B cell (primary cell): Measurements from ENCODE around the gene TBX10. TPM values are rescaled to one million over a fixed set of nuclear protein-coding genes. Genes with fewer than 3 reads are reported as not detected.

Experiments
- ATAC-seq: fragments of 200-7000 bp; cut with Tn5 transposase; one replicate; pipeline ENCODE4 v1.10.0; 2021; ENCODE audit warnings: low read depth, mild to moderate bottlenecking, moderate number of reproducible peaks, moderate library complexity
- CTCF ChIA-PET: fragments of 350-600 bp; sonication (Branson Sonifier 250); formaldehyde crosslinking; loops from one replicate; lab custom pipeline; 2021; ENCODE audit warnings: antibody characterized with exemption, inconsistent platforms; lab: Charles Lee
- POLR2A ChIA-PET: fragments of 350-600 bp; sonication (Branson Sonifier 250); formaldehyde crosslinking; loops from one replicate; lab custom pipeline; 2021; ENCODE audit warnings: antibody characterized with exemption; lab: Charles Lee
- DNase-seq: peaks from one replicate; pipeline ENCODE4 v3.0.0; 2013
- H2AFZ ChIP-seq: 2 replicates; pipeline ENCODE4 v1.6.1; 2012; ENCODE audit warnings: mild to moderate bottlenecking, low read depth, low read length; ENCODE audit not compliant: insufficient read depth, poor library complexity, severe bottlenecking
- H3K27ac ChIP-seq, 2 donors: 1 replicate in 1 of 2; 2 replicates in 1 of 2; pipeline ENCODE4 v1.5.1; 2012 to 2013; ENCODE audit warnings: low read length in 2 of 2, mild to moderate bottlenecking in 2 of 2, moderate library complexity in 1 of 2
- H3K27me3 ChIP-seq, 4 experiments: fragments of 200-600 bp in 1 of 4; sonication (generic) in 1 of 4; replicated peaks in 1 of 4; 1 replicate in 2 of 4; 2 replicates in 2 of 4; pipeline versions ENCODE4 v1.6.1 to v1.7.0; 2013 to 2016; ENCODE audit warnings: low read length in 3 of 4, mild to moderate bottlenecking in 2 of 4, mixed read lengths in 1 of 4, moderate library complexity in 1 of 4; ENCODE audit not compliant: insufficient read depth in 4 of 4, control insufficient read depth in 3 of 4; ENCODE audit errors: control extremely low read depth in 1 of 4
- H3K36me3 ChIP-seq, 2 experiments: replicated peaks in 1 of 2; 1 replicate in 1 of 2; 2 replicates in 1 of 2; pipeline versions ENCODE4 v1.6.1 to v1.7.1; 2013; ENCODE audit warnings: low read length in 1 of 2; ENCODE audit not compliant: insufficient read depth in 2 of 2, control insufficient read depth in 1 of 2; ENCODE audit errors: control extremely low read depth in 1 of 2, extremely low read depth in 1 of 2
- H3K4me1 ChIP-seq, 2 donors: fragments of 200-600 bp in 1 of 2; sonication (generic) in 1 of 2; 1 replicate in 1 of 2; 2 replicates in 1 of 2; pipeline versions ENCODE4 v1.5.1 to v1.6.1; 2013 to 2017; ENCODE audit warnings: low read length in 2 of 2; ENCODE audit not compliant: control insufficient read depth in 2 of 2, insufficient read depth in 2 of 2
- H3K4me2 ChIP-seq: replicated peaks from 2 replicates; pipeline ENCODE3; 2012; ENCODE audit warnings: mild to moderate bottlenecking, low read depth, low read length; ENCODE audit not compliant: poor library complexity, severe bottlenecking
- H3K4me3 ChIP-seq, 5 experiments: fragments of 200-600 bp in 1 of 5; sonication (generic) in 1 of 5; 1 replicate in 3 of 5; 2 replicates in 2 of 5; pipeline versions ENCODE4 v1.5.1 to v1.7.0; 2011 to 2016; ENCODE audit warnings: low read length in 4 of 5, mild to moderate bottlenecking in 4 of 5, low read depth in 2 of 5, control low read depth in 1 of 5, moderate library complexity in 1 of 5; ENCODE audit not compliant: insufficient read depth in 1 of 5; ENCODE audit errors: control extremely low read depth in 1 of 5, extremely low read depth in 1 of 5
- H3K79me2 ChIP-seq: fragments of 200-600 bp; sonication (generic); one replicate; pipeline ENCODE4 v1.6.0; 2016; ENCODE audit warnings: low read length; ENCODE audit not compliant: control insufficient read depth, insufficient read depth
- H3K9ac ChIP-seq: fragments of 200-600 bp; sonication (generic); 2 replicates; pipeline ENCODE4 v1.6.1; 2017; ENCODE audit warnings: mild to moderate bottlenecking, low read length, moderate library complexity
- H3K9me3 ChIP-seq, 3 donors: one replicate each; pipeline versions ENCODE4 v1.6.1 to v1.7.1; 2013; ENCODE audit warnings: low read length in 2 of 3; ENCODE audit not compliant: control insufficient read depth in 2 of 3, insufficient read depth in 1 of 3; ENCODE audit errors: control extremely low read depth in 1 of 3
- H4K20me1 ChIP-seq: 2 replicates; pipeline ENCODE4 v1.6.0; 2012; ENCODE audit warnings: mild to moderate bottlenecking, low read length; ENCODE audit not compliant: insufficient read depth, control insufficient read depth, poor library complexity, severe bottlenecking
- H3K27ac Mint-ChIP-seq: one replicate; pipeline ENCODE4 v1.8.0; 2021; ENCODE audit warnings: mixed read lengths
- H3K27me3 Mint-ChIP-seq: one replicate; pipeline ENCODE4 v1.8.0; 2021; ENCODE audit warnings: mixed read lengths
- H3K4me1 Mint-ChIP-seq: one replicate; pipeline ENCODE4 v1.8.0; 2021; ENCODE audit warnings: mixed read lengths
- H3K4me3 Mint-ChIP-seq: one replicate; pipeline ENCODE4 v1.8.0; 2021; ENCODE audit warnings: mixed read lengths
- H3K9me3 Mint-ChIP-seq: one replicate; pipeline ENCODE4 v1.8.0; 2022; ENCODE audit warnings: mixed read lengths; ENCODE audit not compliant: insufficient read depth
- CTCF ChIP-seq: fragments of 200-600 bp; IDR thresholded peaks from one replicate; pipeline ENCODE4 v1.8.0; 2022; ENCODE audit warnings: antibody characterized with exemption, mild to moderate bottlenecking
- EZH2 ChIP-seq: IDR thresholded peaks from 2 replicates; pipeline ENCODE4 v1.6.1; 2012; ENCODE audit warnings: borderline replicate concordance, low read depth, mild to moderate bottlenecking, moderate library complexity, low read length; ENCODE audit not compliant: insufficient read depth, poor library complexity, severe bottlenecking
- WGBS: methylation state at CpG from one replicate; pipeline ENCODE4 v1.1.5; 2013; ENCODE audit warnings: missing lambda C conversion rate; ENCODE audit not compliant: insufficient coverage; 5-methylcytosine and 5-hydroxymethylcytosine counted together
- intact Hi-C: fragments of 100-400 bp; cut with micrococcal nuclease; formaldehyde crosslinking; loops from one replicate; pipeline ENCODE4 v1.10.0; 2022
- polyA plus RNA-seq: library from polyadenylated mRNA; depleted of rRNA; stranded (reverse); fragments of >200 nt; gene quantifications from 2 replicates; pipeline ENCODE4 v1.2.3, GENCODE V29; 2012
- total RNA-seq, 2 donors: library from RNA; stranded (reverse); fragments of 120-200 nt in 1 of 2; gene quantifications; 1 replicate in 1 of 2; 2 replicates in 1 of 2; pipeline versions ENCODE4 v1.2.3 to v1.2.4, GENCODE V29; 2013 to 2022

TBX10 gene
- total and polyA plus RNA-seq, 2 donors (not counting 1 experiment from before 2014, with no cell fraction given): not detected

- DNase-seq (peak; percentile 43), ATAC-seq (no peak)
- H3K27ac ChIP-seq: no peak overlapping the region
- Mint-ChIP-seq H3K4me1 (peaks cover 60% of the 10 kb centered on the region), H3K27ac (peak overlapping the region; percentile 74), H3K27me3 (no peaks in the 10 kb centered on the region), H3K9me3 (no peaks in the 10 kb centered on the region), H3K4me3 (peak overlapping the region; percentile 68)
- peak overlapping the region; percentile 79 for H3K4me2 ChIP-seq
- CTCF ChIA-PET: interaction anchor here (1.0 to 9.2 kb wide), 8 partner anchors 9 to 300 kb away, joined by 3 to 149 read pairs (median 9); partner anchors contain the start of gene NUDT8
- no peaks in the 10 kb centered on the region for H4K20me1 ChIP-seq
- peaks cover 0 to 6% (median 0%) of the 10 kb centered on the region in 4 experiments for H3K27me3 ChIP-seq
- peak overlapping the region in 1 of 5 experiments; percentile 17 for H3K4me3 ChIP-seq
- H3K79me2 ChIP-seq: no peaks in the 10 kb centered on the region
- POLR2A ChIA-PET: interaction anchor here (0.7 to 1.3 kb wide), 3 partner anchors 16 to 157 kb away, joined by 3 to 17 read pairs (median 4); partner anchors contain the start of gene NUDT8
- H3K36me3 ChIP-seq: no peaks in the 10 kb centered on the region
- peak overlapping the region; percentile 27 for H3K9ac ChIP-seq
- H3K4me1 ChIP-seq: peaks cover 66 to 69% of the 10 kb centered on the region in 2 donors
- TF ChIP-seq EZH2 (no peak), CTCF (no peak)
- WGBS: 62% methylated on average over 19 of the region's 24 CpGs
- H3K9me3 ChIP-seq: peaks cover 0 to 38% (median 5%) of the 10 kb centered on the region in 3 donors
- intact Hi-C loops: loop anchor here (5.0 kb wide), 1 partner anchor 33 kb away; no protein-coding TSS in a partner anchor
- H2AFZ ChIP-seq: no peak overlapping the region
These were observed 6.2 kb upstream of the TBX10 start for GRCh38 chr11:67645521-67646461.
